ENCODE results near the gene HORMAD2. TPM values are rescaled to one million over a fixed set of nuclear protein-coding genes. Genes with fewer than 3 reads are reported as not detected.

HORMAD2 gene
- total and polyA plus RNA-seq, 2 donors (not counting 1 experiment from before 2014, with no cell fraction given) = not detected

- DNase-seq (no peak), ATAC-seq (ENCODE audit: low read depth) (no peak)
- Histone ChIP-seq H3K4me1 (ENCODE audit: control insufficient read depth in 2 of 2, insufficient read depth in 2 of 2, low read length in 2 of 2) (peaks cover 20 to 33% of the 10 kb centered on the region in 2 donors), H4K20me1 (ENCODE audit: control insufficient read depth, insufficient read depth, low read length, poor library complexity, severe bottlenecking) (no peaks in the 10 kb centered on the region), H2AFZ (ENCODE audit: insufficient read depth, low read depth, low read length, poor library complexity, severe bottlenecking) (no peak overlapping the region), H3K9ac (ENCODE audit: low read length) (no peak overlapping the region), H3K4me3 (ENCODE audit: control extremely low read depth in 1 of 5, extremely low read depth in 1 of 5, insufficient read depth in 1 of 5, low read depth in 2 of 5, low read length in 4 of 5) (no peak overlapping the region), H3K9me3 (ENCODE audit: control extremely low read depth in 1 of 3, control insufficient read depth in 2 of 3, insufficient read depth in 1 of 3, low read length in 2 of 3) (peaks cover 0 to 4% (median 0%) of the 10 kb centered on the region in 3 donors), H3K4me2 (replicated peaks; ENCODE audit: low read depth, low read length, poor library complexity, severe bottlenecking) (no peak overlapping the region), H3K79me2 (ENCODE audit: control insufficient read depth, insufficient read depth, low read length) (no peaks in the 10 kb centered on the region), H3K27me3 (replicated peaks in 1 of 4; ENCODE audit: control extremely low read depth in 1 of 4, control insufficient read depth in 3 of 4, insufficient read depth in 4 of 4, low read length in 3 of 4) (no peaks in the 10 kb centered on the region), H3K27ac (ENCODE audit: low read length in 2 of 2) (no peak overlapping the region), H3K36me3 (replicated peaks in 1 of 2; ENCODE audit: control extremely low read depth in 1 of 2, control insufficient read depth in 1 of 2, extremely low read depth in 1 of 2, insufficient read depth in 2 of 2, low read length in 1 of 2) (no peaks in the 10 kb centered on the region)
- 100% methylated on average over 4 of the region's 8 CpGs for WGBS (ENCODE audit: insufficient coverage)
- no peak overlapping the region for H3K4me3 Mint-ChIP-seq
- CTCF ChIA-PET = no interaction called here
- no peaks in the 10 kb centered on the region for H3K9me3 Mint-ChIP-seq (ENCODE audit: insufficient read depth)
- H3K4me1 Mint-ChIP-seq = peaks cover 21% of the 10 kb centered on the region
- no peak for TF ChIP-seq EZH2 (IDR thresholded peaks at IDR 0.05; ENCODE audit: borderline replicate concordance, insufficient read depth, low read depth, low read length, poor library complexity, severe bottlenecking)
- TF ChIP-seq, protein P1, sequence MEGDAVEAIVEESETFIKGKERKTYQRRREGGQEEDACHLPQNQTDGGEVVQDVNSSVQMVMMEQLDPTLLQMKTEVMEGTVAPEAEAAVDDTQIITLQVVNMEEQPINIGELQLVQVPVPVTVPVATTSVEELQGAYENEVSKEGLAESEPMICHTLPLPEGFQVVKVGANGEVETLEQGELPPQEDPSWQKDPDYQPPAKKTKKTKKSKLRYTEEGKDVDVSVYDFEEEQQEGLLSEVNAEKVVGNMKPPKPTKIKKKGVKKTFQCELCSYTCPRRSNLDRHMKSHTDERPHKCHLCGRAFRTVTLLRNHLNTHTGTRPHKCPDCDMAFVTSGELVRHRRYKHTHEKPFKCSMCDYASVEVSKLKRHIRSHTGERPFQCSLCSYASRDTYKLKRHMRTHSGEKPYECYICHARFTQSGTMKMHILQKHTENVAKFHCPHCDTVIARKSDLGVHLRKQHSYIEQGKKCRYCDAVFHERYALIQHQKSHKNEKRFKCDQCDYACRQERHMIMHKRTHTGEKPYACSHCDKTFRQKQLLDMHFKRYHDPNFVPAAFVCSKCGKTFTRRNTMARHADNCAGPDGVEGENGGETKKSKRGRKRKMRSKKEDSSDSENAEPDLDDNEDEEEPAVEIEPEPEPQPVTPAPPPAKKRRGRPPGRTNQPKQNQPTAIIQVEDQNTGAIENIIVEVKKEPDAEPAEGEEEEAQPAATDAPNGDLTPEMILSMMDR (IDR thresholded peaks at IDR 0.05) = no peak
- peaks cover 22% of the 10 kb centered on the region for H3K27me3 Mint-ChIP-seq
- intact Hi-C loops (cut with micrococcal nuclease) = no loop called here
- no peak overlapping the region for H3K27ac Mint-ChIP-seq
- POLR2A ChIA-PET = no interaction called here
These were observed 138.9 kb downstream of the HORMAD2 start for GRCh38 chr22:30219049-30219654.

DNA sequence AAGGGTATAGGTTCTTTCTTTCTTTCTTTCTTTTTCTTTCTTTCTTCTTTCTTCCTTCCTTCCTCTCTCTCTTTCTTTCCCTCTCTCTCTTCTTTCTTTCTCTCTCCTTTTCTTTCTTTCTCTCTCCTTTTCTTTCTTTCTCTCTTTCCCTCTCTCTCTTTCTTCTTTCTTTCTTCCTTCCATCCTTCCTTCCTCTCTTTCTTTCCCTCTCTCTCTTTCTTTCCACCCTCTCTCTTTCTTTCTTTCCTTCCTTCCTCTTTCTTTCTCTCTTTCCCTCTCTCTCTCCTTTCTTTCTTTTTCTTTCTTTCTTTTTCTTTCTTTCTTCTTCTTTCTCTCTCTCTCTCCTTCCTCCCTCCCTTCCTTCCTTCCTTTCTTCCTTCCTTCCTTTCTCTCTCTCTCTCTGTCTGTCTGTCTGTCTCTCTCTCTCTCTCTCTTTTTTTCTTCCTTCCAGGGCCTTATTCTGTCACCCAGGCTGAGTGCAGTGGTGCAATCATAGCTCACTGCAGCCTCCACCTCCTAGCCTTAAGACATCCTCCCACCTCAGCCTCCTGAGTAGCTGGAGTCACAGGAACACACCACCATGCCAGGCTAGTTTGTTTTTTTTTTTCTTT is 139.5 kb downstream of the HORMAD2 start:
- Histone ChIP-seq H3K4me3 (ENCODE audit: control extremely low read depth in 1 of 5, extremely low read depth in 1 of 5, insufficient read depth in 1 of 5, low read depth in 2 of 5, low read length in 4 of 5) (no peak overlapping the region), H3K9ac (ENCODE audit: low read length) (no peak overlapping the region), H3K27me3 (replicated peaks in 1 of 4; ENCODE audit: control extremely low read depth in 1 of 4, control insufficient read depth in 3 of 4, insufficient read depth in 4 of 4, low read length in 3 of 4) (no peaks in the 10 kb centered on the region), H3K4me1 (ENCODE audit: control insufficient read depth in 2 of 2, insufficient read depth in 2 of 2, low read length in 2 of 2) (peaks cover 26 to 40% of the 10 kb centered on the region in 2 donors), H3K36me3 (replicated peaks in 1 of 2; ENCODE audit: control extremely low read depth in 1 of 2, control insufficient read depth in 1 of 2, extremely low read depth in 1 of 2, insufficient read depth in 2 of 2, low read length in 1 of 2) (no peaks in the 10 kb centered on the region), H3K27ac (ENCODE audit: low read length in 2 of 2) (no peak overlapping the region), H4K20me1 (ENCODE audit: control insufficient read depth, insufficient read depth, low read length, poor library complexity, severe bottlenecking) (no peaks in the 10 kb centered on the region), H3K79me2 (ENCODE audit: control insufficient read depth, insufficient read depth, low read length) (no peaks in the 10 kb centered on the region), H3K4me2 (replicated peaks; ENCODE audit: low read depth, low read length, poor library complexity, severe bottlenecking) (no peak overlapping the region), H2AFZ (ENCODE audit: insufficient read depth, low read depth, low read length, poor library complexity, severe bottlenecking) (no peak overlapping the region), H3K9me3 (ENCODE audit: control extremely low read depth in 1 of 3, control insufficient read depth in 2 of 3, insufficient read depth in 1 of 3, low read length in 2 of 3) (peaks cover 0 to 4% (median 0%) of the 10 kb centered on the region in 3 donors)
- H3K27me3 Mint-ChIP-seq = peaks cover 18% of the 10 kb centered on the region
- no peak overlapping the region for H3K4me3 Mint-ChIP-seq
- ChIA-PET POLR2A (no interaction called here), CTCF (no interaction called here)
- intact Hi-C loops (cut with micrococcal nuclease) = no loop called here
- DNase-seq (no peak), ATAC-seq (ENCODE audit: low read depth) (no peak)
- TF ChIP-seq EZH2 (IDR thresholded peaks at IDR 0.05; ENCODE audit: borderline replicate concordance, insufficient read depth, low read depth, low read length, poor library complexity, severe bottlenecking) = no peak
- TF ChIP-seq, protein P1 (IDR thresholded peaks at IDR 0.05) = peak; percentile 7
- H3K27ac Mint-ChIP-seq = no peak overlapping the region
- H3K9me3 Mint-ChIP-seq (ENCODE audit: insufficient read depth) = no peaks in the 10 kb centered on the region
- peaks cover 21% of the 10 kb centered on the region for H3K4me1 Mint-ChIP-seq

All from B cell (primary cell).